HEK293 (cell line): Measurements from ENCODE around the gene ARID3B.

ENCODE experiments used
- CTCF ChIA-PET: fragments of 350-600 bp; formaldehyde crosslinking; extraction: SDS; loops from one replicate; lab custom pipeline; 2021; ENCODE audit warnings: antibody characterized with exemption; lab: Yijun Ruan, JAX
- POLR2A ChIA-PET: fragments of 300-600 bp; formaldehyde crosslinking; extraction: SDS; loops from one replicate; lab custom pipeline; 2020; ENCODE audit warnings: antibody characterized with exemption, inconsistent platforms; lab: Yijun Ruan, JAX
- H3K27ac ChIP-seq: fragments of 200-500 bp; sonication (Bioruptor generic); 2 replicates; pipeline ENCODE4 v1.5.1; 2014; ENCODE audit warnings: low read depth, low read length, control low read depth, inconsistent platforms; ENCODE audit errors: extremely low read depth
- H3K36me3 ChIP-seq, 2 experiments: fragments of 200-500 bp in 1 of 2; sonication (Bioruptor generic) in 1 of 2; 1 replicate in 1 of 2; 2 replicates in 1 of 2; pipeline ENCODE4 v1.5.1; 2014 to 2017; ENCODE audit warnings: inconsistent platforms in 2 of 2, low read length in 2 of 2; ENCODE audit not compliant: control insufficient read depth in 2 of 2, insufficient read depth in 1 of 2
- H3K4me1 ChIP-seq: fragments of 200-500 bp; sonication (Bioruptor generic); 2 replicates; pipeline ENCODE4 v1.5.1; 2014; ENCODE audit warnings: mild to moderate bottlenecking, low read length, inconsistent platforms; ENCODE audit not compliant: control insufficient read depth, insufficient read depth
- H3K4me3 ChIP-seq: 2 replicates; pipeline ENCODE4 v1.5.1; 2011; ENCODE audit warnings: low read depth, mild to moderate bottlenecking, control low read depth, low read length, moderate library complexity
- H3K9me3 ChIP-seq: fragments of 200-500 bp; sonication (Bioruptor generic); 2 replicates; pipeline ENCODE4 v1.5.1; 2014; ENCODE audit warnings: low read depth, low read length, inconsistent platforms; ENCODE audit not compliant: control insufficient read depth, insufficient read depth
- BCL11B ChIP-seq: fragments of 450-650 bp; formaldehyde crosslinking; IDR thresholded peaks from 2 replicates; pipeline ENCODE4 v1.5.1; 2016; ENCODE audit warnings: low read depth, missing biosample characterization, missing genetic modification characterization
- HOXD13 ChIP-seq: sonication (generic); formaldehyde crosslinking; IDR thresholded peaks from 2 replicates; pipeline ENCODE4 v1.8.0; 2022; ENCODE audit warnings: missing genetic modification reagents, borderline replicate concordance
- MYNN ChIP-seq: fragments of 450-650 bp; formaldehyde crosslinking; IDR thresholded peaks from 2 replicates; pipeline ENCODE4 v1.5.1; 2016; ENCODE audit warnings: missing biosample characterization, missing genetic modification characterization, borderline replicate concordance
- MZF1 ChIP-seq: fragments of 450-650 bp; formaldehyde crosslinking; IDR thresholded peaks from 2 replicates; pipeline ENCODE4 v1.5.1; 2017; ENCODE audit warnings: missing biosample characterization, missing genetic modification characterization, borderline replicate concordance
- REPIN1 ChIP-seq: fragments of 450-650 bp; formaldehyde crosslinking; IDR thresholded peaks from 2 replicates; pipeline ENCODE4 v1.5.1; 2017; ENCODE audit warnings: missing biosample characterization, missing genetic modification characterization, low read depth
- TRIM28 ChIP-seq: IDR thresholded peaks from 2 replicates; pipeline ENCODE4 v1.6.1; 2011; ENCODE audit warnings: low read length, control low read depth, borderline replicate concordance
- ZFP3 ChIP-seq: fragments of 450-650 bp; formaldehyde crosslinking; IDR thresholded peaks from 2 replicates; pipeline ENCODE4 v1.5.1; 2016; ENCODE audit warnings: low read depth, missing biosample characterization, missing genetic modification characterization
- ZFP37 ChIP-seq: fragments of 450-650 bp; formaldehyde crosslinking; IDR thresholded peaks from 2 replicates; pipeline ENCODE4 v1.5.1; 2016; ENCODE audit warnings: missing biosample characterization, missing genetic modification characterization
- ZNF114 ChIP-seq: fragments of 450-650 bp; formaldehyde crosslinking; IDR thresholded peaks from 2 replicates; pipeline ENCODE4 v1.5.0; 2017; ENCODE audit warnings: missing biosample characterization, missing genetic modification characterization
- ZNF155 ChIP-seq: fragments of 450-650 bp; formaldehyde crosslinking; IDR thresholded peaks from 2 replicates; pipeline ENCODE4 v1.5.1; 2016; ENCODE audit warnings: missing biosample characterization, missing genetic modification characterization
- ZNF239 ChIP-seq: fragments of 450-650 bp; formaldehyde crosslinking; IDR thresholded peaks from 2 replicates; pipeline ENCODE4 v1.5.1; 2016; ENCODE audit warnings: missing biosample characterization, missing genetic modification characterization
- ZNF571 ChIP-seq: fragments of 450-650 bp; formaldehyde crosslinking; IDR thresholded peaks from 2 replicates; pipeline ENCODE4 v1.5.0; 2017; ENCODE audit warnings: missing biosample characterization, missing genetic modification characterization
- ZNF621 ChIP-seq: fragments of 450-650 bp; formaldehyde crosslinking; IDR thresholded peaks from 2 replicates; pipeline ENCODE4 v1.5.1; 2017; ENCODE audit warnings: missing biosample characterization, missing genetic modification characterization
- ZNF791 ChIP-seq: fragments of 450-650 bp; formaldehyde crosslinking; IDR thresholded peaks from 2 replicates; pipeline ENCODE4 v1.5.1; 2016; ENCODE audit warnings: missing biosample characterization, missing genetic modification characterization
- ZNF843 ChIP-seq: fragments of 450-650 bp; formaldehyde crosslinking; IDR thresholded peaks from 2 replicates; pipeline ENCODE4 v1.5.1; 2016; ENCODE audit warnings: missing biosample characterization, missing genetic modification characterization
- TF ChIP-seq, protein P1 (sequence below): fragments of 450-650 bp; formaldehyde crosslinking; IDR thresholded peaks from 2 replicates; pipeline ENCODE4 v1.5.0; 2017; ENCODE audit warnings: missing biosample characterization, missing genetic modification characterization, borderline replicate concordance
- TF ChIP-seq, protein P2 (sequence below): fragments of 450-650 bp; formaldehyde crosslinking; IDR thresholded peaks from 2 replicates; pipeline ENCODE4 v1.5.1; 2016; ENCODE audit warnings: missing biosample characterization, missing genetic modification characterization
- TF ChIP-seq, protein P3 (sequence below): fragments of 450-650 bp; formaldehyde crosslinking; conservative IDR thresholded peaks from 2 replicates; pipeline ENCODE4 v1.5.1; 2016; ENCODE audit warnings: low read depth, missing biosample characterization, missing genetic modification characterization
- TF ChIP-seq, protein P4 (sequence below): fragments of 450-650 bp; formaldehyde crosslinking; IDR thresholded peaks from 2 replicates; pipeline ENCODE4 v1.5.1; 2016; ENCODE audit warnings: missing biosample characterization, missing genetic modification characterization
- TF ChIP-seq, protein P5 (sequence below): fragments of 450-650 bp; formaldehyde crosslinking; IDR thresholded peaks from 2 replicates; pipeline ENCODE4 v1.5.1; 2016; ENCODE audit warnings: missing biosample characterization, missing genetic modification characterization

The ARID3B gene

DNA sequence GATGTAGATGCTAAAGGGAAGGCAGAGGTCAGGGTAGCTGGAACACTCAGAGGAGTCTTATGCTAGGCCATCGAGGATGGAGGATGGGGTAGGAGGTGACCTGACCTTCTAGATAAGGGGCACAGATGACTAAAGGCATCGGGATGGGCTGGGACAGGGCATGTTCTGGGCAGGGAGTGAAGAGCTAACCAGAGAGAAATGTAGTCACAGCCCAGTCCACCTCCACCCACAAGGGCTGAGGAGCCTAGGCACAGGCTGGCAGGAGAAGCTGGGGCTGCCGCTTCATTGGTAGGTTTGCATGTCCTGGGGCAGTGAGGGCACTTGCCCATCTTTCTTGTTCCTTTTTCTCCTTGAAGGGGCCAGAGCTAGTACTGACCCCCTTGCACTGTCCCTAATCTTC, 87.2 kb downstream of the ARID3B start:
- H3K4me3 ChIP-seq, result no peak overlapping the region
- H3K36me3 ChIP-seq, result peaks cover 42 to 100% of the 10 kb centered on the region in 2 experiments
- H3K4me1 ChIP-seq, result no peaks in the 10 kb centered on the region
- no peak overlapping the region for H3K27ac ChIP-seq
- no peaks in the 10 kb centered on the region for H3K9me3 ChIP-seq
- ChIA-PET POLR2A (interaction anchor here (0.7 to 1.7 kb wide), 3 partner anchors 12 to 167 kb away, joined by 3 to 5 read pairs (median 5); partner anchors contain the start of genes CLK3 and UBL7), CTCF (interaction anchor here (0.6 to 12.8 kb wide), 5 partner anchors 9 to 248 kb away, joined by 3 to 120 read pairs (median 3); no protein-coding TSS in a partner anchor)
- TF ChIP-seq ZFP3 (tag by site-specific recombination), result no peak
- TF ChIP-seq REPIN1 (tag by site-specific recombination), result no peak
- TF ChIP-seq, protein P1, sequence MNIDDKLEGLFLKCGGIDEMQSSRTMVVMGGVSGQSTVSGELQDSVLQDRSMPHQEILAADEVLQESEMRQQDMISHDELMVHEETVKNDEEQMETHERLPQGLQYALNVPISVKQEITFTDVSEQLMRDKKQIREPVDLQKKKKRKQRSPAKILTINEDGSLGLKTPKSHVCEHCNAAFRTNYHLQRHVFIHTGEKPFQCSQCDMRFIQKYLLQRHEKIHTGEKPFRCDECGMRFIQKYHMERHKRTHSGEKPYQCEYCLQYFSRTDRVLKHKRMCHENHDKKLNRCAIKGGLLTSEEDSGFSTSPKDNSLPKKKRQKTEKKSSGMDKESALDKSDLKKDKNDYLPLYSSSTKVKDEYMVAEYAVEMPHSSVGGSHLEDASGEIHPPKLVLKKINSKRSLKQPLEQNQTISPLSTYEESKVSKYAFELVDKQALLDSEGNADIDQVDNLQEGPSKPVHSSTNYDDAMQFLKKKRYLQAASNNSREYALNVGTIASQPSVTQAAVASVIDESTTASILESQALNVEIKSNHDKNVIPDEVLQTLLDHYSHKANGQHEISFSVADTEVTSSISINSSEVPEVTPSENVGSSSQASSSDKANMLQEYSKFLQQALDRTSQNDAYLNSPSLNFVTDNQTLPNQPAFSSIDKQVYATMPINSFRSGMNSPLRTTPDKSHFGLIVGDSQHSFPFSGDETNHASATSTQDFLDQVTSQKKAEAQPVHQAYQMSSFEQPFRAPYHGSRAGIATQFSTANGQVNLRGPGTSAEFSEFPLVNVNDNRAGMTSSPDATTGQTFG (tag by site-specific recombination), result no peak
- TF ChIP-seq ZFP37 (tag by site-specific recombination), result no peak
- TF ChIP-seq, protein P2, sequence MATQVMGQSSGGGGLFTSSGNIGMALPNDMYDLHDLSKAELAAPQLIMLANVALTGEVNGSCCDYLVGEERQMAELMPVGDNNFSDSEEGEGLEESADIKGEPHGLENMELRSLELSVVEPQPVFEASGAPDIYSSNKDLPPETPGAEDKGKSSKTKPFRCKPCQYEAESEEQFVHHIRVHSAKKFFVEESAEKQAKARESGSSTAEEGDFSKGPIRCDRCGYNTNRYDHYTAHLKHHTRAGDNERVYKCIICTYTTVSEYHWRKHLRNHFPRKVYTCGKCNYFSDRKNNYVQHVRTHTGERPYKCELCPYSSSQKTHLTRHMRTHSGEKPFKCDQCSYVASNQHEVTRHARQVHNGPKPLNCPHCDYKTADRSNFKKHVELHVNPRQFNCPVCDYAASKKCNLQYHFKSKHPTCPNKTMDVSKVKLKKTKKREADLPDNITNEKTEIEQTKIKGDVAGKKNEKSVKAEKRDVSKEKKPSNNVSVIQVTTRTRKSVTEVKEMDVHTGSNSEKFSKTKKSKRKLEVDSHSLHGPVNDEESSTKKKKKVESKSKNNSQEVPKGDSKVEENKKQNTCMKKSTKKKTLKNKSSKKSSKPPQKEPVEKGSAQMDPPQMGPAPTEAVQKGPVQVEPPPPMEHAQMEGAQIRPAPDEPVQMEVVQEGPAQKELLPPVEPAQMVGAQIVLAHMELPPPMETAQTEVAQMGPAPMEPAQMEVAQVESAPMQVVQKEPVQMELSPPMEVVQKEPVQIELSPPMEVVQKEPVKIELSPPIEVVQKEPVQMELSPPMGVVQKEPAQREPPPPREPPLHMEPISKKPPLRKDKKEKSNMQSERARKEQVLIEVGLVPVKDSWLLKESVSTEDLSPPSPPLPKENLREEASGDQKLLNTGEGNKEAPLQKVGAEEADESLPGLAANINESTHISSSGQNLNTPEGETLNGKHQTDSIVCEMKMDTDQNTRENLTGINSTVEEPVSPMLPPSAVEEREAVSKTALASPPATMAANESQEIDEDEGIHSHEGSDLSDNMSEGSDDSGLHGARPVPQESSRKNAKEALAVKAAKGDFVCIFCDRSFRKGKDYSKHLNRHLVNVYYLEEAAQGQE (tag by site-specific recombination), result no peak
- TF ChIP-seq, protein P3, sequence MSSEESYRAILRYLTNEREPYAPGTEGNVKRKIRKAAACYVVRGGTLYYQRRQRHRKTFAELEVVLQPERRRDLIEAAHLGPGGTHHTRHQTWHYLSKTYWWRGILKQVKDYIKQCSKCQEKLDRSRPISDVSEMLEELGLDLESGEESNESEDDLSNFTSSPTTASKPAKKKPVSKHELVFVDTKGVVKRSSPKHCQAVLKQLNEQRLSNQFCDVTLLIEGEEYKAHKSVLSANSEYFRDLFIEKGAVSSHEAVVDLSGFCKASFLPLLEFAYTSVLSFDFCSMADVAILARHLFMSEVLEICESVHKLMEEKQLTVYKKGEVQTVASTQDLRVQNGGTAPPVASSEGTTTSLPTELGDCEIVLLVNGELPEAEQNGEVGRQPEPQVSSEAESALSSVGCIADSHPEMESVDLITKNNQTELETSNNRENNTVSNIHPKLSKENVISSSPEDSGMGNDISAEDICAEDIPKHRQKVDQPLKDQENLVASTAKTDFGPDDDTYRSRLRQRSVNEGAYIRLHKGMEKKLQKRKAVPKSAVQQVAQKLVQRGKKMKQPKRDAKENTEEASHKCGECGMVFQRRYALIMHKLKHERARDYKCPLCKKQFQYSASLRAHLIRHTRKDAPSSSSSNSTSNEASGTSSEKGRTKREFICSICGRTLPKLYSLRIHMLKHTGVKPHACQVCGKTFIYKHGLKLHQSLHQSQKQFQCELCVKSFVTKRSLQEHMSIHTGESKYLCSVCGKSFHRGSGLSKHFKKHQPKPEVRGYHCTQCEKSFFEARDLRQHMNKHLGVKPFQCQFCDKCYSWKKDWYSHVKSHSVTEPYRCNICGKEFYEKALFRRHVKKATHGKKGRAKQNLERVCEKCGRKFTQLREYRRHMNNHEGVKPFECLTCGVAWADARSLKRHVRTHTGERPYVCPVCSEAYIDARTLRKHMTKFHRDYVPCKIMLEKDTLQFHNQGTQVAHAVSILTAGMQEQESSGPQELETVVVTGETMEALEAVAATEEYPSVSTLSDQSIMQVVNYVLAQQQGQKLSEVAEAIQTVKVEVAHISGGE (tag by site-specific recombination), result no peak

DNA sequence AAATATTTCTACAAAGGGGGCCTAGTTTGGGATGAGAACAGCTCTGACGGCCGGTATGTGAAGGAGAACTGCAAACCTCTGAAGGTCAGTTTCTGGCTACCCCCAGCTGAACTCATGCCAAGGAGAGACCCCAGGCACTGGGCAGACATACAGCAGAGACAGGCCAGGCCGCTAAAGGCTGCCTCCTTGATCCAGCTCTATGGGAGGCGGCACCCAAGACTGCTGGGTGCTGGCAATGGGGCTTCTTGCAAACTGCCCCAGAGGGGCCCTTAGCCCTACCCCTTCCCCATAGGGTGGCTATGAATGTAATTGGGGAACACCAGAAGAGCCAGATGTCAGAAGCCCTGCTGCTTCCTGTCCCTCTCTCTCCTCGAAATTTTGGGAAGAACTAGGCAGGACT, 87.9 kb downstream of the ARID3B start:
- H3K9me3 ChIP-seq, result no peaks in the 10 kb centered on the region
- H3K36me3 ChIP-seq, result peaks cover 35 to 100% of the 10 kb centered on the region in 2 experiments
- H3K4me1 ChIP-seq, result no peaks in the 10 kb centered on the region
- H3K27ac ChIP-seq, result no peak overlapping the region; the same call in 1 of the 2 replicates
- no peak overlapping the region for H3K4me3 ChIP-seq
- ChIA-PET POLR2A (interaction anchor here (0.7 kb wide), 1 partner anchor 129 kb away, joined by 3 read pairs; no protein-coding TSS in a partner anchor), CTCF (interaction anchor here (0.6 to 12.8 kb wide), 5 partner anchors 8 to 249 kb away, joined by 3 to 120 read pairs (median 3); no protein-coding TSS in a partner anchor)
- TF ChIP-seq MZF1 (no peak), ZNF114 (tag by site-specific recombination) (no peak), ZNF239 (tag by site-specific recombination) (no peak), HOXD13 (no peak), ZNF791 (tag by site-specific recombination) (no peak), ZNF843 (no peak), ZNF621 (no peak), ZNF571 (tag by site-specific recombination) (no peak), ZNF155 (no peak), BCL11B (tag by site-specific recombination) (no peak), TRIM28 (no peak), MYNN (tag by site-specific recombination) (no peak)
- TF ChIP-seq, protein P4, sequence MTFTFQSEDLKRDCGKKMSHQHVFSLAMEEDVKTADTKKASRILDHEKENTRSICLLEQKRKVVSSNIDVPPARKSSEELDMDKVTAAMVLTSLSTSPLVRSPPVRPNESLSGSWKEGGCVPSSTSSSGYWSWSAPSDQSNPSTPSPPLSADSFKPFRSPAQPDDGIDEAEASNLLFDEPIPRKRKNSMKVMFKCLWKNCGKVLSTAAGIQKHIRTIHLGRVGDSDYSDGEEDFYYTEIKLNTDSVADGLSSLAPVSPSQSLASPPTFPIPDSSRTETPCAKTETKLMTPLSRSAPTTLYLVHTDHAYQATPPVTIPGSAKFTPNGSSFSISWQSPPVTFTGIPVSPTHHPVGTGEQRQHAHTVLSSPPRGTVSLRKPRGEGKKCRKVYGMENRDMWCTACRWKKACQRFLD (tag by site-specific recombination), result no peak
- TF ChIP-seq, protein P5, sequence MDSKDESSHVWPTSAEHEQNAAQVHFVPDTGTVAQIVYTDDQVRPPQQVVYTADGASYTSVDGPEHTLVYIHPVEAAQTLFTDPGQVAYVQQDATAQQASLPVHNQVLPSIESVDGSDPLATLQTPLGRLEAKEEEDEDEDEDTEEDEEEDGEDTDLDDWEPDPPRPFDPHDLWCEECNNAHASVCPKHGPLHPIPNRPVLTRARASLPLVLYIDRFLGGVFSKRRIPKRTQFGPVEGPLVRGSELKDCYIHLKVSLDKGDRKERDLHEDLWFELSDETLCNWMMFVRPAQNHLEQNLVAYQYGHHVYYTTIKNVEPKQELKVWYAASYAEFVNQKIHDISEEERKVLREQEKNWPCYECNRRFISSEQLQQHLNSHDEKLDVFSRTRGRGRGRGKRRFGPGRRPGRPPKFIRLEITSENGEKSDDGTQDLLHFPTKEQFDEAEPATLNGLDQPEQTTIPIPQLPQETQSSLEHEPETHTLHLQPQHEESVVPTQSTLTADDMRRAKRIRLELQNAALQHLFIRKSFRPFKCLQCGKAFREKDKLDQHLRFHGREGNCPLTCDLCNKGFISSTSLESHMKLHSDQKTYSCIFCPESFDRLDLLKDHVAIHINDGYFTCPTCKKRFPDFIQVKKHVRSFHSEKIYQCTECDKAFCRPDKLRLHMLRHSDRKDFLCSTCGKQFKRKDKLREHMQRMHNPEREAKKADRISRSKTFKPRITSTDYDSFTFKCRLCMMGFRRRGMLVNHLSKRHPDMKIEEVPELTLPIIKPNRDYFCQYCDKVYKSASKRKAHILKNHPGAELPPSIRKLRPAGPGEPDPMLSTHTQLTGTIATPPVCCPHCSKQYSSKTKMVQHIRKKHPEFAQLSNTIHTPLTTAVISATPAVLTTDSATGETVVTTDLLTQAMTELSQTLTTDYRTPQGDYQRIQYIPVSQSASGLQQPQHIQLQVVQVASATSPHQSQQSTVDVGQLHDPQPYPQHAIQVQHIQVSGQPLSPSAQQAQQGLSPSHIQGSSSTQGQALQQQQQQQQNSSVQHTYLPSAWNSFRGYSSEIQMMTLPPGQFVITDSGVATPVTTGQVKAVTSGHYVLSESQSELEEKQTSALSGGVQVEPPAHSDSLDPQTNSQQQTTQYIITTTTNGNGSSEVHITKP (tag by site-specific recombination), result no peak
